Measurements from ENCODE around the gene POLR2L. TPM values are rescaled to one million over a fixed set of nuclear protein-coding genes. Genes with fewer than 3 reads are reported as not detected.
A peak's percentile ranks its signal among the peaks of the same experiment; 100 is the strongest.

The POLR2L gene
- total RNA-seq, 1 experiment from 2014 or later = 99.7 TPM

GRCh38 chr11:849104-849824 lies 6.9 kb upstream of the POLR2L start:
- intact Hi-C loops (cut with micrococcal nuclease; ENCODE audit: unreplicated experiment) = no loop called here
- H4K20me1 ChIP-seq (ENCODE audit: insufficient read depth) = no peaks in the 10 kb centered on the region
- DNase-seq = no peak
- H3K79me2 ChIP-seq (ENCODE audit: low read depth) = no peaks in the 10 kb centered on the region
- peaks cover 9% of the 10 kb centered on the region; the same call in 1 of the 2 replicates for H3K4me1 ChIP-seq (replicated peaks; ENCODE audit: insufficient read depth)
- no peaks in the 10 kb centered on the region for H3K9me2 ChIP-seq (ENCODE audit: insufficient read depth)
- H3K4me3 ChIP-seq = no peak overlapping the region
- no peaks in the 10 kb centered on the region for H3K36me3 ChIP-seq (ENCODE audit: low read depth)
- no peaks in the 10 kb centered on the region for H3K9me3 ChIP-seq (ENCODE audit: insufficient read depth, low read depth)
- H3K27ac ChIP-seq = no peak overlapping the region
- ChIA-PET CTCF (no interaction called here), POLR2A (ENCODE audit: unreplicated experiment) (no interaction called here)
- H3F3A ChIP-seq (ENCODE audit: insufficient read depth, low read depth) = peaks cover 6% of the 10 kb centered on the region; the same call in 1 of the 2 replicates
- no peak overlapping the region for H3K4me2 ChIP-seq
- H2AFZ ChIP-seq = no peak overlapping the region
- BruUV-seq (replicated peaks) = no TSS peak
- no peak for TF ChIP-seq EZH2 (IDR thresholded peaks at IDR 0.05; ENCODE audit: low read depth)
- no peak for TF ChIP-seq CTCF (conservative IDR thresholded peaks at IDR 0.05)
- no peaks in the 10 kb centered on the region for H3K27me3 ChIP-seq (ENCODE audit: insufficient read depth, low read depth)

- no peaks in the 10 kb centered on the region for H4K20me1 ChIP-seq (ENCODE audit: insufficient read depth)
- no peak for DNase-seq
- no peaks in the 10 kb centered on the region for H3K27me3 ChIP-seq (ENCODE audit: insufficient read depth, low read depth)
- no TSS peak for BruUV-seq (replicated peaks)
- H2AFZ ChIP-seq = no peak overlapping the region
- peaks cover 6% of the 10 kb centered on the region; the same call in 1 of the 2 replicates for H3F3A ChIP-seq (ENCODE audit: insufficient read depth, low read depth)
- H3K27ac ChIP-seq = no peak overlapping the region
- H3K79me2 ChIP-seq (ENCODE audit: low read depth) = no peaks in the 10 kb centered on the region
- H3K36me3 ChIP-seq (ENCODE audit: low read depth) = no peaks in the 10 kb centered on the region
- H3K4me2 ChIP-seq = no peak overlapping the region
- H3K4me1 ChIP-seq (replicated peaks; ENCODE audit: insufficient read depth) = peaks cover 16% of the 10 kb centered on the region
- ChIA-PET POLR2A (ENCODE audit: unreplicated experiment) (no interaction called here), CTCF (no interaction called here)
- H3K4me3 ChIP-seq = no peak overlapping the region
- intact Hi-C loops (cut with micrococcal nuclease; ENCODE audit: unreplicated experiment) = no loop called here
- TF ChIP-seq EZH2 (IDR thresholded peaks at IDR 0.05; ENCODE audit: low read depth) (no peak), CTCF (conservative IDR thresholded peaks at IDR 0.05) (peak; percentile 84)
- no peaks in the 10 kb centered on the region for H3K9me2 ChIP-seq (ENCODE audit: insufficient read depth)
- H3K9me3 ChIP-seq (ENCODE audit: insufficient read depth, low read depth) = no peaks in the 10 kb centered on the region
These were observed 6.1 kb upstream of the POLR2L start for GRCh38 chr11:848380-848931.

- Histone ChIP-seq H3K27me3 (ENCODE audit: insufficient read depth, low read depth) (no peaks in the 10 kb centered on the region), H3K9me3 (ENCODE audit: insufficient read depth, low read depth) (no peaks in the 10 kb centered on the region), H3K27ac (no peak overlapping the region), H3K9me2 (ENCODE audit: insufficient read depth) (no peaks in the 10 kb centered on the region), H2AFZ (no peak overlapping the region), H3K4me3 (no peak overlapping the region), H3K36me3 (ENCODE audit: low read depth) (no peaks in the 10 kb centered on the region), H3K4me2 (no peak overlapping the region), H3K79me2 (ENCODE audit: low read depth) (no peaks in the 10 kb centered on the region), H3K4me1 (replicated peaks; ENCODE audit: insufficient read depth) (peaks cover 16% of the 10 kb centered on the region), H3F3A (ENCODE audit: insufficient read depth, low read depth) (peaks cover 6% of the 10 kb centered on the region; the same call in 1 of the 2 replicates), H4K20me1 (ENCODE audit: insufficient read depth) (no peaks in the 10 kb centered on the region)
- BruUV-seq (replicated peaks) = no TSS peak
- no peak for DNase-seq
- CTCF ChIA-PET = no interaction called here
- POLR2A ChIA-PET (ENCODE audit: unreplicated experiment) = no interaction called here
- no peak for TF ChIP-seq EZH2 (IDR thresholded peaks at IDR 0.05; ENCODE audit: low read depth)
- no peak for TF ChIP-seq CTCF (conservative IDR thresholded peaks at IDR 0.05)
- intact Hi-C loops (cut with micrococcal nuclease; ENCODE audit: unreplicated experiment) = no loop called here
These were observed 5.5 kb upstream of the POLR2L start for GRCh38 chr11:847876-848275.

Data from PC-9 (cell line).